Activated naive CD8-positive, alpha-beta T cell (primary cell): Measurements from ENCODE around the gene COL12A1.

Source experiments
- H3K27ac Mint-ChIP-seq: one replicate; pipeline ENCODE4 v1.8.0; 2021; ENCODE audit warnings: mixed read lengths
- H3K27me3 Mint-ChIP-seq: one replicate; pipeline ENCODE4 v1.8.0; 2021; ENCODE audit warnings: mixed read lengths
- H3K36me3 Mint-ChIP-seq: one replicate; pipeline ENCODE4 v1.8.0; 2021; ENCODE audit warnings: mixed read lengths
- H3K4me1 Mint-ChIP-seq: one replicate; pipeline ENCODE4 v1.8.0; 2021; ENCODE audit warnings: low read depth, mixed read lengths
- H3K4me3 Mint-ChIP-seq: one replicate; pipeline ENCODE4 v1.8.0; 2021; ENCODE audit warnings: mild to moderate bottlenecking, mixed read lengths
- H3K9me3 Mint-ChIP-seq: one replicate; pipeline ENCODE4 v1.8.0; 2021; ENCODE audit warnings: low read depth, mixed read lengths

COL12A1 gene

DNA sequence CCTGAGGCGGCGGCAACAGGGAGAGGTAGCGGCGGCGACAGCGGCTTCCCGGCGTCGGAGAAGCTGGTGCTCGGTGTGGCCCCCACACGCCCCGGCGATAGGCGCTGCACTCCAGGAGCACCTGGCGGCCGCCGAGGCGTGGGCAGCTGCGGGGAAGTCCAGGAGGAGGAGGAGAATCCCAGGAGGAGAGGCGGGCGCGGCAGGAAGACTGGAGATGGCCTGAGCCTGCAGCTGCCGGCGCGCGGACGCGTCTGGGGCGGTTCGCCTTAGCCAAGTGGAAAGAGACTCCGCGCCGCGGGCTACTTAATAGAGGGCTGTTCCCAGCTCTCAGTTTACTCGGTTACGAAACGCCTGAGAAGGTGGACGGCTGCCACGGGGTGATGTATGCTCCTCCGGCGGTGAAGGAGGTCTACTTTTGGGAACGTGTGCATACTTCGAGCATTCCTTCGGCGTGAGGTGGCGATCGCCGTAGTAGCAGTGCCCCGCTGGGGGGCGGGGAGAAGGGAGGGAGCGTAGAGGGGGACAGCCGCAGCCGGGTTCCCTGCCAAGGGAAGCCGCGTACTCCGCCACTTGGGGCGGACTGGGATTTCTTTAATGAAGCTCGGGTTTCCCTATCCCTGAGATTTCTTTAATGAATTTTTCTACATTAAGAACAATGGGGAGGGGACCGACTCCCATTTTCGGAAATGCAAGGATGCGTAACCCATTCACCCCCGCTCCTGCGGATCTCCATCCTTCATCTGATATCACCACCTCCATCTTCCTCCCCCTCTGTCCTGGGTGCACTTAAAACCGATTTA lies at the start of gene COL12A1:
COL12A1 (minus strand) TSS at position 278 of the 800 bp plus-strand sequence. CDS start 3,261 bp downstream, outside the sequence.
- Mint-ChIP-seq H3K4me3 (peak within 1 kb of the TSS; percentile 72), H3K27me3 (peaks cover 58% of the 10 kb centered on the region), H3K27ac (no peak within 1 kb of the TSS), H3K4me1 (peaks cover 59% of the 10 kb centered on the region), H3K9me3 (no peaks in the 10 kb centered on the region), H3K36me3 (no peaks in the 10 kb centered on the region)

DNA sequence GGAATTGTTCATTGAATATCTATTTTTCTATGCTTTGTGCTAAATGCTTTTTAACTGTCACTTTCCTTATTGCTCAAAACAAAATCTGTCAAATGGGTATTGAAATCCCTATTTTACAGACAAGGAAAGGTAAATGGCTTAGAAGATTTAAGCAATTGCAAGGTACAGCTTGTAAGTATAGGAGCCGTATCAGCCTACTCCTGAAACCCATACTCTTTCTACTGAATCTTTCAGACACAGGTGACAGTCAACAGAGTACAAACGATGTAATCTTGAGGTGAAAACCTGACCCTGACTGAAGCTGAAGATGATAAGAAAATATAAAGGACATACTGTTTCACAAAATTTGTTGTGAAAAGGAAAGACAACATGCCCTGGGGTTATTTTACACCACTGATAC lies 44.7 kb upstream of the COL12A1 start:
- no peak overlapping the region for H3K4me3 Mint-ChIP-seq
- H3K9me3 Mint-ChIP-seq, result no peaks in the 10 kb centered on the region
- no peak overlapping the region for H3K27ac Mint-ChIP-seq
- H3K36me3 Mint-ChIP-seq, result no peaks in the 10 kb centered on the region
- no peaks in the 10 kb centered on the region for H3K27me3 Mint-ChIP-seq
- peaks cover 2% of the 10 kb centered on the region for H3K4me1 Mint-ChIP-seq

GRCh38 chr6:75249837-75250236 lies 44.0 kb upstream of the COL12A1 start:
- H3K9me3 Mint-ChIP-seq, result no peaks in the 10 kb centered on the region
- H3K4me3 Mint-ChIP-seq, result no peak overlapping the region
- H3K4me1 Mint-ChIP-seq, result peaks cover 3% of the 10 kb centered on the region
- H3K27me3 Mint-ChIP-seq, result no peaks in the 10 kb centered on the region
- no peak overlapping the region for H3K27ac Mint-ChIP-seq
- H3K36me3 Mint-ChIP-seq, result no peaks in the 10 kb centered on the region

- Mint-ChIP-seq H3K9me3 (no peaks in the 10 kb centered on the region), H3K27ac (no peak overlapping the region), H3K4me3 (no peak overlapping the region)
Observed at GRCh38 chr6:75246386-75246785, 40.5 kb upstream of the COL12A1 start.

DNA sequence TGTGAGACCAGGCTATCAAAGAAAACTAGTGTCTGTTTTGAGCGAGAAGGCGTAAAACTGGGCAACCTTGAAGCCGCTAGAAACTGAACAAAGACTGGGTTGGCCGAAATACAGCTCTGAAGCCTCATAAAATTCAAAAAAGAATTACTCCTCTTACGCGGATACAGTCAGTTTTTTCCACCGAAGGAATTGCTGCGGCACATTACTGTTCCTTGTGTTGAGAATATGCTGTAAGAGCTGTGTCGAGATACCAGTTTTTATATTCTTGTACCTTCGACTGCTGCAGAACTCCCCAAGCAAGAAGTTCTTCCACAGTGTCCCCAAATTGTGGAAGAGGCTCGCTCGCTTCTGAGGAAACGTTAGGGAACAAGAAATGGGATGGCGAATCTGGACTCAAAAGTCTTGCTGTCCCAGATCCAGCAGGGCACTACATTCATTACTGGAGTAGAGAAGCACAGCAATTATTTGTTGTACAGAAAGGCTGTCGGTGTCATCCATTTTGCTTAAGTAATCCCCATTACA lies 38.3 kb upstream of the COL12A1 start:
- H3K4me1 Mint-ChIP-seq, result peaks cover 36% of the 10 kb centered on the region
- H3K36me3 Mint-ChIP-seq, result peaks cover 5% of the 10 kb centered on the region
- peak overlapping the region; percentile 99 for H3K4me3 Mint-ChIP-seq
- no peaks in the 10 kb centered on the region for H3K27me3 Mint-ChIP-seq
- peak overlapping the region; percentile 99 for H3K27ac Mint-ChIP-seq
- H3K9me3 Mint-ChIP-seq, result no peaks in the 10 kb centered on the region

More at GRCh38 chr6:75246386-75246785, 40.5 kb upstream of the COL12A1 start:
- peaks cover 19% of the 10 kb centered on the region for H3K4me1 Mint-ChIP-seq
- H3K27me3 Mint-ChIP-seq, result no peaks in the 10 kb centered on the region
- H3K36me3 Mint-ChIP-seq, result no peaks in the 10 kb centered on the region

GRCh38 chr6:75243333-75244062 lies 37.6 kb upstream of the COL12A1 start, which contains the start of gene COX7A2:
Gene COX7A2, minus strand, starts transcription at chr6:75243801. Its CDS starts 67 bp downstream, at chr6:75243734.
- peaks cover 41% of the 10 kb centered on the region for H3K4me1 Mint-ChIP-seq
- H3K9me3 Mint-ChIP-seq, result no peaks in the 10 kb centered on the region
- H3K36me3 Mint-ChIP-seq, result peaks cover 5% of the 10 kb centered on the region
- no peaks in the 10 kb centered on the region for H3K27me3 Mint-ChIP-seq
- peak within 1 kb of the TSS; percentile 99 for H3K27ac Mint-ChIP-seq
- peak within 1 kb of the TSS; percentile 99 for H3K4me3 Mint-ChIP-seq

DNA sequence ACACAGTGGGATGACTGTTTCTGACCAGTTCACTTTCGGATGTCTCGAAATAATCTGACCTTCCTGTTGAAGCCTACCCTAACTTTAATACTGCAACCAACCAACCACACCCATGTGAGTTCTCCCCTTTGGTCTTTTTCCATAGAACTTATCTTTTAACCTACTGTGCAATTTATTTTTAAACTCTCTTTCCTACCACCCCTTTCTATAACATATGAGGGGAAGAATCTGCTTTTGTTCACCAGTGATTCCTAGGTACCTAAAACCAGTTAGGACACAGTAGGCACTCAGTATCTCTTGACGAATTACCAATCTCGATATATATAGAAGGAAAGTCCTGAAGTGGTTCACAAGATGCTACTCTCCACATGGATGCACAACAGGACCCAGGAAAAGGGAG lies 30.8 kb upstream of the COL12A1 start:
- peaks cover 5% of the 10 kb centered on the region for H3K36me3 Mint-ChIP-seq
- no peak overlapping the region for H3K4me3 Mint-ChIP-seq

DNA sequence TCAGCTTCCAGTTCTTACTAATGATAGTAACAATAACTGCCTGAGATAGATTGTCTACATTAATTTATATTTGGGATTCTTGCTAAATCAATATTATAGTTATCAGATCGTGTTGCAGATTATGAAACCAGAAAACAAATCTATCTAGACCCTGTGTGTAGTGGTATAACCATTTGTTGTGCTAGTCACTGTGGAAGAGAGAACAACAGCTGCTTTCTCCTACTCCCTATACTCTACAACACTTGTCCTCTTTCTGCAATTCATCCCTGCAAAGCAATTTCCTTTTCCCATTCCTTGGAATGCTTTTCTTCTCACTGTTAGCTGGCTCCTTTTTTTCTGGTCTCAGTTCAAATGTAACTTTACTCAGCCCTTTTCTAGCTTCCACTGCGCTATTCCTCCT lies 29.4 kb upstream of the COL12A1 start:
- Mint-ChIP-seq H3K27me3 (no peaks in the 10 kb centered on the region), H3K36me3 (peaks cover 2% of the 10 kb centered on the region), H3K4me3 (no peak overlapping the region), H3K27ac (peak overlapping the region; percentile 58), H3K9me3 (no peaks in the 10 kb centered on the region), H3K4me1 (peaks cover 17% of the 10 kb centered on the region)

More for the DNA sequence above, 30.8 kb upstream of the COL12A1 start:
- H3K4me1 Mint-ChIP-seq, result peaks cover 28% of the 10 kb centered on the region
- H3K27me3 Mint-ChIP-seq, result no peaks in the 10 kb centered on the region
- H3K9me3 Mint-ChIP-seq, result no peaks in the 10 kb centered on the region
- peak overlapping the region; percentile 64 for H3K27ac Mint-ChIP-seq

DNA sequence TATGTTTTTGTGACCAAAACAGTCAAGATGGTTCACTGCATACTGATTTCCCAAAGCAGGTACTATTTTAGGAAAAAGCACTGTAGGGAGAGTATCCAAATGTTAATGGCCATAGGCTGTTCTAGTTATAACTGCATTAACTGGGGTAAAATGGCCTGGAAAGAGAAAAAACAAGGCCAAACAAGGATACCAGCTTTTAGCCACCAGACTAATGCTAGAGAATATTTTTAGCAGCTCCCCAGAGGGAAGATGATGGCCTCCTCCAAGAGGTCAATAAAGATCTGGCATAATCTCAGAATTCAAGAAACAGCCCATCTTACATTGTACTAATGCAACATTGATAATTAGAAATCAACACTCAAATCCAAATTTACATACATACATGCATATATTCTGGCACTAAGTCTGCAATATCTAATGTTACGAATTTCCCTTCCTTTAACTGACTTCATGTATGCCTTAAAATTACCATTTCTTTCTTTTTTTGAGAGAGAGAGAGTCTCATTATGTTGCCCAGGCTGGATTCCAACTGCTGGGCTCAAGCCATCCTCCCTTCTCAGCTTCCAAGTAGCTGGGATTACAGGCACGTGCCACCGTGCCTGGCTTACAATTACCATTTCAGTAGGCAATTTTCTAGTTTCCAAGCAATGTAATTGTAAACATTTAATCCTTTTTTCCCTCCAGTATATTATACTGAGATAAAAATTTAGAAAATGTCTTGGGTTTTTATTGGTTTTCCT lies 28.4 kb upstream of the COL12A1 start:
- Mint-ChIP-seq H3K36me3 (peaks cover 2% of the 10 kb centered on the region), H3K4me3 (no peak overlapping the region), H3K4me1 (peaks cover 9% of the 10 kb centered on the region), H3K9me3 (no peaks in the 10 kb centered on the region), H3K27ac (peak overlapping the region; percentile 52), H3K27me3 (no peaks in the 10 kb centered on the region)

DNA sequence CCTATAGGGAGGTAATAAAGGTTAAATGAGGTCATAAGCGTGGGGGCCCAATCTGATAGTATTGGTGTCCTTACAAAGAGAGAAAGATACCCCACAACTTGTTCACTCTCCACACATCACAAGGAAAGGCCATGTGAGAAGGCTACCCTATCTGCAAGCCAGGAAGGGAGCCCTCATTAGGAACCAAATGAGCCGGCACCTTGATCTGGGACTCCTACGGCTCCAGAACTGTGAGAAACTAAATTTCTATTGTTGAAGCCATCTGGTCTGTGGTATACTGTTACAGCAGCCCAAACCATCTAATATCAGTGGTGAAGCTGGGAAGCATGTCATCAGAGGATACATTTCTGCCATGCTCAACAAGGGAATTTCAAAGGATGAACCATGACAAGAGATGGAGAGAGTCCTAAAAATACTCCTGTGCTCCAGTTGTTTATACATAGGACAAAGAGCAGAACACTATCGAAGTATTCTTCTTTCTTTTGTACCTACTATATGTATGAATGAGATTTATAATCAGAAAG lies 27.3 kb upstream of the COL12A1 start:
- H3K4me1 Mint-ChIP-seq, result peaks cover 3% of the 10 kb centered on the region
- H3K36me3 Mint-ChIP-seq, result no peaks in the 10 kb centered on the region
- H3K4me3 Mint-ChIP-seq, result no peak overlapping the region
- peak overlapping the region; percentile 16 for H3K27ac Mint-ChIP-seq
- no peaks in the 10 kb centered on the region for H3K27me3 Mint-ChIP-seq
- no peaks in the 10 kb centered on the region for H3K9me3 Mint-ChIP-seq

DNA sequence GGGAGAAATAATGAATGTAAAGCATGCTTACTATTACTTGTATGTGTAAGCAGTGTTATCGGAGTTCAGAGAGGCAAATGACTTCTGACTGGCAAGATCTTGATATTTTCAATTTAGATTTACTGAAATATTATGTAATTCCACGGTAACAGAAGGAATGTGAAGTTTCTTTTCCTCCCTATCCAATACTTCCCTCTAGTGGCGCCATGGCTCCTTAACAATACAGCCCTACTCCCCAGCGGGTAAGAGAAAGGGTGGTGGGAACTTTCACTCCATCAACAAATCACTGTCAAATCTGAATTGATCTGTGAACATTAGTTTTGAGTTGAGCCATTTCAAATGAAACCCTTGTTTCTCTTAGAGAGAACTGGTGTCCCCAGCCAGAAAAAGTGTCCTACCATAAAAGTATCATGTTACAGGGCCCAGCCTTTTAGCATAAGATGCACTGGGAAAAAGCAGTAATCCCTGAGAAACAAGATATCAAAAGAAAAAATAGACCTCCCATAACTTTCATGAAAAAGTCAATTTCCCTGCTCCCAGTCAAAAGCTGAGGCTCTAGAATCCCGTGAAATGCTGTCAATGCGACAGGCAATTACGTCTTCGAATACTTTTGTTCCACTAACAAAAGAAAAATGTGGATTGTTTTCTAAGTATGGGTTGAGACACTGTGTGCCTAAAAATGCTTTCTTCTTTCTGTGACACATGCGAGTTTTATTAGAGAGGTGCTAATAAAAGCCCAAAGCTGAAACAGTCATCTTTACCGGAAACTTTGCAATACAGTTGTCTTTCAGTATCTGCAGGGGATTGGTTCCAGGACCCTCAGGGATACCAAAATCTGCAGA lies 24.9 kb upstream of the COL12A1 start:
- Mint-ChIP-seq H3K27me3 (no peaks in the 10 kb centered on the region), H3K27ac (no peak overlapping the region), H3K36me3 (no peaks in the 10 kb centered on the region), H3K4me1 (peaks cover 3% of the 10 kb centered on the region), H3K4me3 (no peak overlapping the region), H3K9me3 (no peaks in the 10 kb centered on the region)

GRCh38 chr6:75224303-75224926 lies 18.6 kb upstream of the COL12A1 start:
- Mint-ChIP-seq H3K4me3 (no peak overlapping the region), H3K27ac (no peak overlapping the region), H3K4me1 (no peaks in the 10 kb centered on the region), H3K9me3 (no peaks in the 10 kb centered on the region), H3K36me3 (no peaks in the 10 kb centered on the region), H3K27me3 (peaks cover 1% of the 10 kb centered on the region)

DNA sequence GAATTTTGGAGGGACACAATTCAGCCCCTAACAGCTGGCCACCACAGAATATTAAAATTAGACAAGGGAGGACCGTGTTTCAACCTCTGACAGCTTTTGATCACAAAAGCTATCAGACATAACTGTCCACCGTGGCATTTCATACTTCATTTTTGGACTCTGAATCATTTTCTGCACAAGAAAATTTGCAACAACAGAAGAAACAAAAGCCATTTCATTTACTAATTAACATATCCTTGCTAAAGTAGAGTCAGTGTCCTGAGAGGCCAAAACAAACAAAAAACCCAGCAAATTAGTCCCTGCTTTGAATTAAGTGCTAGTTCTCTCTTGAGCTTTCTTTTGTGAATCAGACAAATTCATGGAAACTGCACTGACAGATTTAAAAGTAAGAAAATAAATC lies 17.6 kb upstream of the COL12A1 start:
- no peak overlapping the region for H3K4me3 Mint-ChIP-seq
- H3K9me3 Mint-ChIP-seq, result no peaks in the 10 kb centered on the region
- H3K36me3 Mint-ChIP-seq, result no peaks in the 10 kb centered on the region
- peaks cover 2% of the 10 kb centered on the region for H3K27me3 Mint-ChIP-seq
- no peaks in the 10 kb centered on the region for H3K4me1 Mint-ChIP-seq
- H3K27ac Mint-ChIP-seq, result no peak overlapping the region
